ENCODE results near the gene RAB3GAP2.
"Not testable (repeated sequence)": the region's sequence is repeated elsewhere in the genome, so short reads cannot be mapped to it uniquely, and the experiment has no call there.

RAB3GAP2 gene

DNA sequence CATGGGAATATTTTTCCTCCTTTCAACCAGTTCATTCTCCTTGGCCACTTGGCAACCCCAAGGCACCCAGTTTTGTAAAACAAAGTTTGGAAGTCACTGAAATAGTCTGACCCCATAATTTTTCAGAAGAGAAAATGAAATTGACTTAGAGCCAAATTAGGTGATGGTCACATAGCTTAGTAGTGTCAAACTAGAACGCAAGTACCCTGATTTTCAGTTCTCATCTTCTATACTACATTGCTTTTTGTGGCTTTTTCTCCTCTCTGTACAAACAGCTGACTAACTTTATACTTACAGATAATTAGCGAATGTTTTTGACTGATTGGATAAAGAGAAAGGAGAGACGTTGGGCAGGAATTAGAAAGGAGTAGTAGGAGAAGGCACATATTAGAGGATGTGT, 145.2 kb downstream of the RAB3GAP2 start:
- no peak for DNase-seq

DNA sequence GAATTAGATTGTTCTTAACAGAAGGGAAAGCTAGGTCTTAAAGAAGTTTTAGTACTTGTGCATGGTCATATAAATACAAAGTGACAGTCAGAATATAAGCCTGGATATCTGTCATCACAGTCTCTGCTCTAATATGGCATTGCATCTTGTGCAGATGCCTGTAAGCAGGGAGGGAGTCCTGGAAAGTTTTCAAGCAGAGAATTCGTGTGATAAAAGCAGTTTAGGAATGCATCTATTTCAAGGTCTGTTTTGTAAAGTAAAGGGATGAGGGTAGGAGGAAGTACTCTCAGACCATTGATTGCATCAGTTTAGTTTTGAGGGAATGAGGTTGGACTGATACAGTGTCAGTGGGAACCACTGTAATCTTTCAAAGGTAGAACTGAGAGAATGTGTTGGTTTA, 147.7 kb downstream of the RAB3GAP2 start:
- no peak for DNase-seq

DNA sequence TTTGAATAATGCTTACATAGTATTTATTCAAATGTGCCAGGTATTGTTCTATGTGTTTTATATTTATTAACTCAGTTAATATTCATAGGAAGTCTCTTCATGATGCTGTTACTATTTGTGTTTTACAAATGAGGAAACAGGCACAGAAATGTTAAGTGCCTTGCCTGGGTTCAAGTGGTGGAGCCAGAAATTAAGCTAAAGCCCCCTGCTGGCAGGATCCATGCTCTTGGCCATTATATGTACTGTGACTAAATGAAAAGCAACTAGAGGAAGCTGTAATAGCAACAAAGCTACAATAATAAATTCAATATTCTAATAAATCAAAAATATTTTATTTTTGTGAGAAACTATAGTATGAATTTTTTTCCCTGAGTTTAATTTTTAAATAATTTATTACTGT, 148.4 kb downstream of the RAB3GAP2 start:
- no peak for DNase-seq

DNA sequence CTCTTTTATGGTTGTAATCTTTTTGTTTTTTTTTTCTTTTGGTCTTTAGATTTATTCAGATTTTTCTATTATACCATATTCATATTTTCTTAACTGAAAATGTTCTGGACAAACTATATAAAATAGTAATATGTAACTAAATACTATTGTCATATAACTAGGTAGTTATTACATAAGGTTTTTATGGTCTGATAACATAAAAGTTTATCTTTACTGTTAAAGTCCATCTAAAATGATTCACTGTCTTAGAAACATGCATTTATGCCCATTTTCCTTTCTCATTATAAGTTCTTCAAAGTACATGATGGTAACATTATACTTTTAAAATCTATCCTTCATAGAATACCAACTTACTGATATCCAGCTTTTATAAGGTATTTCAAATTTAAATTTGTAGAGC, 149.2 kb downstream of the RAB3GAP2 start:
- no peak for DNase-seq

DNA sequence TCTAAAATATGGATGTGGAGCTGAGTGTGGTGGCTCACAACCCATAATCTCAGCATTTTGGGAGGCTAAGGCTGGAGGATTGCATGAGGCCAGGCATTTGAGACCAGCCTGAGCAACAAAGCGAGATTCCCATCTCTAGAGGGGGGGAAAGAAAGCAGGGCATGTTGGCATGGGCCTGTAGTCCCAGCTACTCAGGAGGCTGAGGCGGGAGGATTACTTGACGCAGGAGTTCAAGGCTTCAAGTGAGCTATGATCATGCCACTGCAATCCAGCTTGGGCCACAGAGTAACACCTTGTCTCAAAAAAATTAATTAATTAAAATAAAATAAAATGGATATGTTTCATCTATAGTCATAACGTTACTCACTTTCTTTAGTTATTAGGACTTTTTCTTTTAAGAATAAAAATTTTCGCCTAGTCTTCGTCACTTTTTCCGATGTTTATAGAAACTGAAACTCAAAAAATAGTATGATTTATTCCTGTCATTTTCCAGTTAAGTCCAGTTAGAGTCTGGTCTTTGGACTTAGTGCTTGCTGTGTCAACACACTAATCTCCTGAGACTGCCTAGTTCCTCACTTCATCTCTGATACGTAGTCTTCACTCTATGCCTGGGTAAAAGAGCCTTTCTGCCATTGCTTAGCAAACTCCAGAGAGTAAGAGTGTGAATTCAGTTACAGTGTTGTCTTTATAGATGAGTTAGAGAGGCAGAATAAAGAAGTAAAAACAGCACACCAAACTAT, 150.3 kb downstream of the RAB3GAP2 start:
- no peak for DNase-seq

DNA sequence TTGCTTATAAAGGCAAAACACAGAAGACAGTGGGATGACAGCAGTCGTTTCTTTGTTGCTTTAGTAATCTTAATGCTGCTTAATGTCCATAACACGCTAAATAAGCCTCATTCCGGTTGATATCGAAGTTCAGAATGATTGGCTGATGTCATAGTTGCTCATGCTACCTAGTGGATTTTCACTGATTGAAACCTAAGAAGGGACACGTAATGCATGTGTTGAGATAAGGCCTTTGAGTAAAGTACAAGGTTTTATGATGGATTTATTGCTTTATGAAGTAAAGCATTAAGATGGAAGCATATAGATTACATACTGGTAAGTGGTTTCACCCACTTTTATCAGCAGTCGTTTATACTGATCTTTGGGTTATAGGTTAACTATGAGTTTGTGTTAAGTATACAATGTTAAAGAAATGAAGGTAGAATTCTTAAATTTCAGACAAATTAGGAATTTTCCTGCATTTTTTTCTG, 153.2 kb downstream of the RAB3GAP2 start:
- no peak for DNase-seq

DNA sequence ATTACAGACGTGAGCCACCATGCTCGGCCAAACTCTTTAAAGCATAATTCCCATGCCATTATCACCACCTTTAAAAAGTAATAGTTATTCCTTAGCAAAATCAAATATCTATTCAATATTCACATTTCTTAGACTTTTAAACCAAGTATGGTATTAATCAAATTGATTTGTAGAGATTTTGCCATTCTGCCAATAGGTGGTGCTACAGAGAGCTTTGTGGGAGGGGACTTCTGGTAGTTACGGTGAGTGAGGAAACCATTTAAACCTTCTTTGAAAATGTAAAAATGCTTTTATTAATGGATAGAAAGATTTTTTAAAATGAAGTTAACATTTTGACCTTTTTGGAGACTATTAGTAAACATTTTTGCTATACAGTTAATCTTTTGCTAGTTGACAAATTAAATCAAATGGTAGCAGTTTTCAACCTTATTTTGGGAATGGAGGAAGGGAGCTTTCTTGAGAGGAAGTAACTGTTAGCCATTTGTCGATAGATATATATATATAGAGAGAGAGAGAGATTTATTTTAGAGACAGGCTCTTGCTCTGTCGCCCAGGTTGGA, 159.0 kb downstream of the RAB3GAP2 start:
- DNase-seq: no peak

DNA sequence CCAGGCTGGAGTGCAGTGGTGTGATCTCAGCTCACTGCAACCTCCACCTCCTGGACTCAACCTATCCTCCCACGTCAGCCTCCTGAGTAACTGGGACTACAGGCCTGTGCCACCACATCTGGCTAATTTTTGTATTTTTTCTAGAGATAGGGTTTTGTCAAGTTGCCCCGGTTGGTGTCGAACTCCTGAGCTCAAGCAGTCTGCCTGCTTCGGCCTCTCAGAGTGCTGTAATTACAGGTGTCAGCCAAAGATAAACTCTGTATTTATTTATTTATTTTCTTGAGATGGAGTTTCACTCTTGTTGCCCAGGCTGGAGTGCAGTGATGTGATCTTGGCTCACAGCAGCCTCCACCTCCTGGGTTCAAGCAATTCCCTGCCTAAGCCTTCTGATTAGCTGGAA, 159.7 kb downstream of the RAB3GAP2 start:
- DNase-seq: not testable (repeated sequence)

DNA sequence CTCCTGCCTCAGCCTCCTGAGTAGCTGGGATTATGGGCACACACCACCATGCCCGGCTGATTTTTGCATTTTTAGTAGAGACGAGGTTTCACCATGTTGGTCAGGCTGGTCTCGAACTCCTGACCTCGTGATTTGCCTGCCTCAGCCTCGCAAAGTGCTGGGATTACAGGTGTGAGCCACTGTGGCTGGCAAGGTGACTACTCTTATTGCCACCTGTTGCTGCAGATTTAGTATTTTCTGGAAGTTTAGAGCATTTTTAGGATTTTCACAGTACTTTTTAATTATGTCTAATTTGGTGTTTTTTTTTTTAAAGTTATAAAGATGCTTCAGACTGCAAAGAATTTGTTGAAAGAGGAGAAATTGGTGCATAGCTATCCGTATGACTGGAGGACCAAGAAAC, 161.8 kb downstream of the RAB3GAP2 start:
- DNase-seq: not testable (repeated sequence)

DNA sequence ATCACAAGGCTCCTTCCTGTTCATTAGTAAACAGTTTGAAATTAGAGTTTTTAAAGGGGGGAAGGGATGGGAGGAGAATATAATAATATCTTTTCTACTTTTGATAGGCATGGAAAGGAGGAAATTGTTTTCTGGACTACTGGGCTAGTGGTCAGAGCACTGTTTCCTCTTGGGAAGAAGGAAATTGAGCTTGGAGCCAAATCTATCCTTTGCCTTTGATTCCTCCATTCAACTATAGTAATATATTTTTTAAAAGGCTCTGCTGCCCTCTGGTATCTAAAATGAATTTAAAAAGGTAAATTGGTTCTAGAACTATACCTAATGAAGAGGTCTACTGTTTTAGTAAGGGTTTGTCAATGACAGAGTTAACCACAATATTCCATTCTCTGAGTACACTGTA, 172.4 kb downstream of the RAB3GAP2 start:
- DNase-seq: no peak

All from CD4-positive, alpha-beta T cell treated with Interferon gamma for 1 hour (primary cell).